ENCODE data around the gene CDKAL1.

Gene CDKAL1

DNA sequence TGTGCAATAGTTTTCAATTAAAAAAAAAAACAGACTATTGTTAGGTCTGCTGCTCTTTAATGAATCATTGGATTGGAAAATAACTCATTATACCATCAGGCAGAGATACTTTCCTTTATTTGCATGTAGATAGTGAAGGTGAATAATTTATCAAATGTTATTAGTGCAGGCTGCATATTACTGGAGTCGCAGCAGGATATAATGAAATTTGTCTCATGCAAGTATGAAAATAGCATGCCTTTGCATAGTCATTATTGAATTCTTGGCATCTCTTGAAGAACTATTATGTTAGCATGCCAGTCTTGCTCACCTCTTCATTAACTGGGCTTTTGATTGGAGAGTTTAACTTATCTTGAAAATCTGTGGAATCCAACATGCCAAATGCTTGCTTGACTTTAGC, 241.7 kb downstream of the CDKAL1 start:
- TF ChIP-seq GATA2 (IDR thresholded peaks at IDR 0.05; ENCODE audit: low read depth, low read length) (no peak), GATA3 (IDR thresholded peaks at IDR 0.05; ENCODE audit: low read depth, low read length) (no peak)

- TF ChIP-seq GATA3 (IDR thresholded peaks at IDR 0.05; ENCODE audit: low read depth, low read length) (no peak), GATA2 (IDR thresholded peaks at IDR 0.05; ENCODE audit: low read depth, low read length) (no peak)
These were observed 243.5 kb downstream of the CDKAL1 start for GRCh38 chr6:20777801-20778200.

DNA sequence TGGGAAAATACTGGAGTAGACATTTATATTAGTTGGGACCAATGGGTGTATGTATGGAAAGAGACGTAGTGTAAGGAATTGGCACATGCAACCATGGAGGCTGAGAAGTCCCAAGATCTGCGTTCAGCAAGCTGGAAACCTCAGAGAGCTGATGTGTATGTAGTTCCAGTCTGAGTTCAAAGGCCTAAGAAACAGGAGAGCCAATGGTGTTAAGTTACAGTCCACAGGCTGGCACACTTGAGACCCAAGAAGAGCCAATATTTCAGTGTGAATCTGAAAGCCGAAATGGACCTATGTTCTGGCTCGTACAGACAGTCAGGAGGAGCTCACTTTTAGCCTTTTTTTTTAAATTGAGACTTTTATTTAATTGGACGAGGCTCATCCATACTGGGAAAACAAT, 244.2 kb downstream of the CDKAL1 start:
- TF ChIP-seq GATA3 (IDR thresholded peaks at IDR 0.05; ENCODE audit: low read depth, low read length): no peak
- TF ChIP-seq GATA2 (IDR thresholded peaks at IDR 0.05; ENCODE audit: low read depth, low read length): no peak

GRCh38 chr6:20778912-20779311, 244.7 kb downstream of the CDKAL1 start:
- TF ChIP-seq GATA3 (IDR thresholded peaks at IDR 0.05; ENCODE audit: low read depth, low read length): no peak
- TF ChIP-seq GATA2 (IDR thresholded peaks at IDR 0.05; ENCODE audit: low read depth, low read length): no peak

- TF ChIP-seq GATA3 (IDR thresholded peaks at IDR 0.05; ENCODE audit: low read depth, low read length) (no peak), GATA2 (IDR thresholded peaks at IDR 0.05; ENCODE audit: low read depth, low read length) (no peak)
These were observed 254.9 kb downstream of the CDKAL1 start for GRCh38 chr6:20789162-20789561.

DNA sequence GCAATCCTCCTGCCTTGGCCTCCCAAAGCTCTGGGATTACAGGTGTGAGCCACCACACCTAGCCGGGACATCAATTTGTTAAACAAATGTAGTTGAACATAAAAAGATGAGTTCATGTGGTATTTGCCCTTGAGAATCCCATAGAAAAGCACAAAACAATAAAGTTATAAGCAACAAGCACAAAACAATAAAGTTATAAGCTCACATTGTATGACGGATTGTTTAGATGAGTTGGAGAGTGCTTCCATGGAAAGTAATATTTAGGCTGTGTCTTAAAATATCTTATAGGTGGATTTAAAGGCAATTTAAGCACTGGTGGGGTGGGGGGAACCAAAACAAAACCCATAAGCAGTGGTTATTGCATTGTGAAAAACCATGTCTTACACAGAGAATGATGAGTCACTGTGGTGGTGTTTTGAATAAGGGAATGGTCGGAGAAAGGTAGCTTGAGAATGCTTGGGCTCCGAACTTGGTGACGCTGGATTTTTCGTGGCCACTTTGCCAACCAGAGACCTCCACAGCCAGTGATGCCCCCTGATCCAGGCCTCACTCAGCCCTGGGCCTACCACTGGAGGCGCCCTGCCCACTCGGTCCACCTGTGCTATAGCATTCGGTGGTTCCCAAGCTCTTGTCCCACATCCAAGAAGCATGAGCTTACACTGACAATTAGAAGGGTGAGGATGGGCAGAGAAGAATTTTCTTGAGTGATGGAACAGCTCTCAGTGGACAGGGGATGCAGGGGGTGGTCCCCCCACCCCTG, 256.0 kb downstream of the CDKAL1 start:
- TF ChIP-seq GATA3 (IDR thresholded peaks at IDR 0.05; ENCODE audit: low read depth, low read length): no peak
- no peak for TF ChIP-seq GATA2 (IDR thresholded peaks at IDR 0.05; ENCODE audit: low read depth, low read length)

DNA sequence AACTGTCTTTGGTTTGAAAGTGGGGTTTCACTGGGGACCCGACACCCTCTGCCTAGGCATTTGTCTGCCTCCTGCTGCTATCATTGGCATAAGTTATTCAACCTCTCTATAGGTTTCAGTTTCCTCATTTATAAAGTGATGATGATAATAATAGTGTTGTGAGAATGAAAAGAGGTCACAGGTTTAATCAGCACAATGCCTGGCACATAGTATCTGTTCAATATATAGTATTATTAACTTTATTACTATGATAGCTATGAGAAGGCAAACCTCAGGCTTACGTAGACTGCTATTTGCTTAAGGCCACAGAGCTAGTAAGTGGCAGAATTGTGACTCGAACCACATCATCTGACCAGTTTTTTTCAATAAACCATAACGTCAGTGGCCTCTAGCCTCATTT, 256.8 kb downstream of the CDKAL1 start:
- TF ChIP-seq GATA2 (IDR thresholded peaks at IDR 0.05; ENCODE audit: low read depth, low read length) (no peak), GATA3 (IDR thresholded peaks at IDR 0.05; ENCODE audit: low read depth, low read length) (no peak)

DNA sequence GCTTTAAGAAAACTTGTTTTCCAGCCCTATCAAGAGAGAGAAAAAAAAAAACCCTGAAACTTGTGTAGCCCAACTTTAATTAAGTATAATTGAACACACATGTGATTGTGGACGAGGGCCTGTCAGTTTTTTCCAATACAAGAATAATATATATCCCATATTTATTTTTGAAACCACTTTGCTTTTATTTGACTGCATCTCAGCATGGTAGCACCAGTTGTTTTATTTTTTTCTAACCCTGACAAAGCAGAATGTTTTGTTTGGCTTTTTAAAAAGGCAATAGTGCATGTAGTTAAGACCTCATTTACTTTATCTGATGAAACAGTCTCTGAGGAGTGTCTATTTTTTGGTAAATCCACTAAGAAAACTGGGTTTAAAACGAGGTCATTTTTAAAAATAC, 257.7 kb downstream of the CDKAL1 start:
- TF ChIP-seq GATA2 (IDR thresholded peaks at IDR 0.05; ENCODE audit: low read depth, low read length): no peak
- TF ChIP-seq GATA3 (IDR thresholded peaks at IDR 0.05; ENCODE audit: low read depth, low read length): no peak

GRCh38 chr6:20793174-20793573, 258.9 kb downstream of the CDKAL1 start:
- no peak for TF ChIP-seq GATA2 (IDR thresholded peaks at IDR 0.05; ENCODE audit: low read depth, low read length)
- TF ChIP-seq GATA3 (IDR thresholded peaks at IDR 0.05; ENCODE audit: low read depth, low read length): no peak

DNA sequence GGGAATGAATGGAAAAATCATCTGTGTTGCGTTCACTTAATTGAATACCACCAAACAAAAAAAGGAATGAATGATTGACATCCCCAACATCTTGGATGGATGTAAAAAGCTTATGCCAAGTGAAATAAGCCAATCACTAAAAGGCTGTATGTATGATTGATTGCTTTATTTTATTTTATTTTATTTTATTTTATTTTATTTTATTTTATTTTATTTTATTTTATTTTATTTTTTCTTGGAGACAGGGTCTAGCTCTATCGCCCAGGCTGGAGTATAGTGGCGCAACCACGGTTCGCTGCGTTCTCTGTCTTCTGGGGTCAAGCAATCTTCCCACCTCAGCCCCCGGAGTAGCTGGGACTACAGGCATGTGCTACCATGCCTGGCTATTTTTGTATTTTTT, 263.3 kb downstream of the CDKAL1 start:
- TF ChIP-seq GATA2 (IDR thresholded peaks at IDR 0.05; ENCODE audit: low read depth, low read length): no peak
- no peak for TF ChIP-seq GATA3 (IDR thresholded peaks at IDR 0.05; ENCODE audit: low read depth, low read length)

- TF ChIP-seq GATA3 (IDR thresholded peaks at IDR 0.05; ENCODE audit: low read depth, low read length): no peak
- no peak for TF ChIP-seq GATA2 (IDR thresholded peaks at IDR 0.05; ENCODE audit: low read depth, low read length)
These were observed 266.0 kb downstream of the CDKAL1 start for GRCh38 chr6:20800229-20800628.

DNA sequence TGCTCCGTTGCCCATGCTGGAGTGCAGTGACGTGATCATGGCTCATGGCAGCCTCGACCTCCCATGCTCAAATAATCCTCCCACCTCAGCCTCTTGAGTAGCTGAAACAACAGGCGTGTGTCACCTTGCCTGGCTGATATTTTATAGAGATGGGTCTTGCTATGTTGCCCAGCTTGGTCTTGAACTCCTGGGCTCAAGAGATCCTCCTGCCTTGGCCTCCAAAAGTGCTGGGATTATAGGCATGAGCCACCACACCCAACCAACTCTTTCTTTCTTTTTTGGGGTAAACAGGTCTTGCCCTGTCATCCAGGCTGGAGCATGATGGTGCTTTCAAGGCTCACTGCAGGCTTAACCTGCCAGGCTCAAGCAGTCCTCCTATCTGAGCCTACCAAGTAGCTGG, 266.4 kb downstream of the CDKAL1 start:
- TF ChIP-seq GATA2 (IDR thresholded peaks at IDR 0.05; ENCODE audit: low read depth, low read length): no peak
- TF ChIP-seq GATA3 (IDR thresholded peaks at IDR 0.05; ENCODE audit: low read depth, low read length): no peak

- TF ChIP-seq GATA2 (IDR thresholded peaks at IDR 0.05; ENCODE audit: low read depth, low read length): no peak
- no peak for TF ChIP-seq GATA3 (IDR thresholded peaks at IDR 0.05; ENCODE audit: low read depth, low read length)
These were observed 267.3 kb downstream of the CDKAL1 start for GRCh38 chr6:20801595-20801994.

DNA sequence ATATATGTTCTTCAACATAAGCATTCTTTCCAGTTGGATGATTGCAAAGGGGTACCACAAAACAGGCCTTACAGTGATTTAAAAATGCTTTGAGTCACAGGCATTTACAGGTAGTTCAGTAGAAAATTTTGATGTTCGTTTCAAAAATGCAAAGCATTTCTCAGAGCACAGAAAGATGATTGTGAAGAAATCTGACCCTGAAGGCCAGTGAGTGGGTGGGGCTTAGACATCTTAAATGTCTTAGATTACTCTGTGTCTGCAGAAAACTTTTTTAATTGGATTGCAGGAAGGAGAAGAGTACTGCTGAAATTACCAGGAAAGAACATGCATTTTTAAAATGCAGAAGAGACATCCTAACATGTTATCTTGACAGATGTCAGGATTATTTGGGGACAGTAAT, 268.3 kb downstream of the CDKAL1 start:
- TF ChIP-seq GATA3 (IDR thresholded peaks at IDR 0.05; ENCODE audit: low read depth, low read length) (no peak), GATA2 (IDR thresholded peaks at IDR 0.05; ENCODE audit: low read depth, low read length) (no peak)

- TF ChIP-seq GATA3 (IDR thresholded peaks at IDR 0.05; ENCODE audit: low read depth, low read length) (no peak), GATA2 (IDR thresholded peaks at IDR 0.05; ENCODE audit: low read depth, low read length) (no peak)
These were observed 270.8 kb downstream of the CDKAL1 start for GRCh38 chr6:20805021-20805420.

- TF ChIP-seq GATA3 (IDR thresholded peaks at IDR 0.05; ENCODE audit: low read depth, low read length) (no peak), GATA2 (IDR thresholded peaks at IDR 0.05; ENCODE audit: low read depth, low read length) (no peak)
These were observed 272.4 kb downstream of the CDKAL1 start for GRCh38 chr6:20806669-20807068.

All from SH-SY5Y (cell line).